ENCODE measurements around the gene PLXNC1.

- TF ChIP-seq POLR2AphosphoS5 (IDR thresholded peaks at IDR 0.05; ENCODE audit: insufficient read depth in 1 of 2, low read depth in 1 of 2), result peak in 1 of 2 donors; percentile 11
- TF ChIP-seq CTCF (IDR thresholded peaks at IDR 0.05), result no peak
Observed at GRCh38 chr12:94308612-94309011, 160.2 kb downstream of the PLXNC1 start.
